ENCODE measurements around the gene LIX1. TPM values are rescaled to one million over a fixed set of nuclear protein-coding genes. Genes with fewer than 3 reads are reported as not detected.

The LIX1 gene
- total and polyA plus RNA-seq, 2 of the 13 experiments (the other 11 are each of a cell fraction or from before 2014, with no cell fraction given) = not detected

DNA sequence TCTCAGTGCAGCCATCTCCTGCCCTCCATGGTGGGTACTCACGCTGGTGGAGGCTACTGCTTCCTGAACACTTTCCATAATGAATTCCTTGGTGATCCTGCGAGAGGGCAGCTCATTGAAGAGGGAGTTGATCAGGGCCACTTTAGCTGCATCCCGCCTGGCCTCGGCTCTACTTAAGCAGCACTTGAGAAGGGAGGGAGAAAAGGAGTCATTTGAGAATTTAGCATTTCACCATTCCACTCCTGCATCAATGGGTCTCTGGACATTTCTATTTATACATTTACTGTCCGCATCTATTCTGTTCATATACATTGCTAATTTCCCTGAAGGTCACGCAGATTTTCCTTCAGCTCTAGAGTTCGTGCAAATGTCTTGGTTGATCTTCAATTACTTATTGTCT lies 35.1 kb downstream of the LIX1 start:
- POLR2A ChIA-PET = no interaction called here

More for the DNA sequence above, 35.1 kb downstream of the LIX1 start:
- Histone ChIP-seq H3K4me2 (ENCODE audit: low read depth, low read length) (no peak overlapping the region), H2AFZ (ENCODE audit: low read length) (no peak overlapping the region), H3K79me2 (ENCODE audit: insufficient read depth, low read length) (no peaks in the 10 kb centered on the region), H3K9me3 (ENCODE audit: low read length) (no peaks in the 10 kb centered on the region), H3K9ac (ENCODE audit: insufficient read depth, low read depth, low read length) (no peak overlapping the region), H3K4me3 (replicated peaks in 1 of 3; ENCODE audit: insufficient read depth in 1 of 3, low read depth in 2 of 3, low read length in 3 of 3) (no peak overlapping the region), H3K27ac (ENCODE audit: extremely low read length, insufficient read depth, low read length) (no peak overlapping the region), H4K20me1 (ENCODE audit: insufficient read depth, low read length) (no peaks in the 10 kb centered on the region), H3K36me3 (replicated peaks in 1 of 2; ENCODE audit: control insufficient read depth in 1 of 2, insufficient read depth in 2 of 2, low read length in 2 of 2) (no peaks in the 10 kb centered on the region), H3K4me1 (ENCODE audit: insufficient read depth, low read length) (peaks cover 17% of the 10 kb centered on the region), H3K27me3 (ENCODE audit: control insufficient read depth in 1 of 2, insufficient read depth in 2 of 2, low read length in 2 of 2) (peaks cover 0 to 2% of the 10 kb centered on the region in 2 experiments; a peak in 1 of 5 replicates)
- FAIRE-seq (no peak), DNase-seq (ENCODE audit: low spot score) (no peak), ATAC-seq (no peak)
- TF ChIP-seq ZNF264 (CRISPR knock-in tag; IDR thresholded peaks at IDR 0.05) = no peak
- TF ChIP-seq ASH2L (IDR thresholded peaks at IDR 0.05; ENCODE audit: insufficient read length, low read depth, low read length) = no peak
- no peak for TF ChIP-seq RERE (CRISPR knock-in tag; IDR thresholded peaks at IDR 0.05; ENCODE audit: low read depth)
- TF ChIP-seq, protein P1, sequence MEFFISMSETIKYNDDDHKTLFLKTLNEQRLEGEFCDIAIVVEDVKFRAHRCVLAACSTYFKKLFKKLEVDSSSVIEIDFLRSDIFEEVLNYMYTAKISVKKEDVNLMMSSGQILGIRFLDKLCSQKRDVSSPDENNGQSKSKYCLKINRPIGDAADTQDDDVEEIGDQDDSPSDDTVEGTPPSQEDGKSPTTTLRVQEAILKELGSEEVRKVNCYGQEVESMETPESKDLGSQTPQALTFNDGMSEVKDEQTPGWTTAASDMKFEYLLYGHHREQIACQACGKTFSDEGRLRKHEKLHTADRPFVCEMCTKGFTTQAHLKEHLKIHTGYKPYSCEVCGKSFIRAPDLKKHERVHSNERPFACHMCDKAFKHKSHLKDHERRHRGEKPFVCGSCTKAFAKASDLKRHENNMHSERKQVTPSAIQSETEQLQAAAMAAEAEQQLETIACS (CRISPR knock-in tag; IDR thresholded peaks at IDR 0.05) = no peak
- no peak for TF ChIP-seq TP53 (CRISPR knock-in tag; conservative IDR thresholded peaks at IDR 0.05)
- TF ChIP-seq U2AF1 (optimal IDR thresholded peaks at IDR 0.05; ENCODE audit: low read depth, low read length) = no peak
- BruUV-seq (replicated peaks) = no TSS peak
- WGBS (ENCODE audit: low lambda C conversion rate) = 58% methylated on average over 7 of the region's 7 CpGs
- in situ Hi-C loops (cut with HindIII; ENCODE audit: extremely low pct_ligation_motif_present, low pct_unique_long_range_greater_than_20kb) (no loop called here), intact Hi-C loops (cut with micrococcal nuclease; ENCODE audit: unreplicated experiment) (no loop called here)
- CTCF ChIA-PET (ENCODE audit: low intra/inter-chr PET ratio, low total read pairs) = no interaction called here
